DOHH2 (cell line): Measurements from ENCODE around the gene SCYGR3.

Experiments
- EZH2phosphoT487 ChIP-seq: fragments of 200-600 bp; sonication (generic); IDR thresholded peaks from 2 replicates; pipeline ENCODE4 v1.6.1; 2017; ENCODE audit warnings: borderline replicate concordance, mild to moderate bottlenecking, antibody characterized with exemption, low read length, moderate library complexity, mixed read lengths
- TF ChIP-seq, protein P1 (sequence below): fragments of 200-600 bp; sonication (generic); IDR thresholded peaks from one replicate; pipeline ENCODE4 v1.5.1; 2014; ENCODE audit warnings: antibody characterized with exemption, mild to moderate bottlenecking, low read depth, low read length; ENCODE audit not compliant: poor library complexity, severe bottlenecking

DNA sequence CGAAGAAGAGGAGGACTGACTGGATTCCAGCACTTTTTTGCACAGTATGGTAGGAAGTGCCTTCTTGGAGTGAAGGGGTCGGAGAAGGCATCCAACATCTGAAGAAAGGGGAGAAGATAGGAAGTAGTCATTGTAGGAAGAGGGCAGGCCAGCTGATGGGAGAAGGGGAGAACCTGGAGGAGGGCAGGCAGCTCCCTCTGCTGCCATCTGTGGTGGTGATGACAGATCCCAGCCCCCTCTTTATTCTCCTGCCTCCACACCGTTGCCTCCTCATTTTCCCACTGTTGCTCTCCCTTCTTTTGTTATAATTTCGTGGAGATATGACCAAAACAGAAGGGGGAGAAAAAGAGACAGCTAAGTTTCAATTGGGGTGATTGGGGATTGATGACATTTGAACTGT, 18.8 kb downstream of the SCYGR3 start:
- TF ChIP-seq, protein P1, sequence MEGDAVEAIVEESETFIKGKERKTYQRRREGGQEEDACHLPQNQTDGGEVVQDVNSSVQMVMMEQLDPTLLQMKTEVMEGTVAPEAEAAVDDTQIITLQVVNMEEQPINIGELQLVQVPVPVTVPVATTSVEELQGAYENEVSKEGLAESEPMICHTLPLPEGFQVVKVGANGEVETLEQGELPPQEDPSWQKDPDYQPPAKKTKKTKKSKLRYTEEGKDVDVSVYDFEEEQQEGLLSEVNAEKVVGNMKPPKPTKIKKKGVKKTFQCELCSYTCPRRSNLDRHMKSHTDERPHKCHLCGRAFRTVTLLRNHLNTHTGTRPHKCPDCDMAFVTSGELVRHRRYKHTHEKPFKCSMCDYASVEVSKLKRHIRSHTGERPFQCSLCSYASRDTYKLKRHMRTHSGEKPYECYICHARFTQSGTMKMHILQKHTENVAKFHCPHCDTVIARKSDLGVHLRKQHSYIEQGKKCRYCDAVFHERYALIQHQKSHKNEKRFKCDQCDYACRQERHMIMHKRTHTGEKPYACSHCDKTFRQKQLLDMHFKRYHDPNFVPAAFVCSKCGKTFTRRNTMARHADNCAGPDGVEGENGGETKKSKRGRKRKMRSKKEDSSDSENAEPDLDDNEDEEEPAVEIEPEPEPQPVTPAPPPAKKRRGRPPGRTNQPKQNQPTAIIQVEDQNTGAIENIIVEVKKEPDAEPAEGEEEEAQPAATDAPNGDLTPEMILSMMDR = no peak
- TF ChIP-seq EZH2phosphoT487 = no peak
